Nephron (organoid): Measurements from ENCODE around the gene ATP6V1C2.
"Not testable (repeated sequence)": the region's sequence is repeated elsewhere in the genome, so short reads cannot be mapped to it uniquely, and the experiment has no call there.

Source experiments
- H3K27ac Mint-ChIP-seq, 3 experiments: 2 replicates each; pipeline ENCODE4 v1.8.0; 2020; ENCODE audit warnings: mixed read lengths in 3 of 3, mild to moderate bottlenecking in 2 of 3, moderate library complexity in 1 of 3
- H3K27me3 Mint-ChIP-seq: 2 replicates; pipeline ENCODE4 v1.8.0; 2021; ENCODE audit warnings: low read depth, mild to moderate bottlenecking, moderate library complexity, mixed read lengths
- H3K36me3 Mint-ChIP-seq: 2 replicates; pipeline ENCODE4 v1.8.0; 2020; ENCODE audit warnings: low read depth, mixed read lengths
- H3K4me1 Mint-ChIP-seq: 2 replicates; pipeline ENCODE4 v1.8.0; 2020; ENCODE audit warnings: mixed read lengths
- H3K4me3 Mint-ChIP-seq, 3 experiments: 2 replicates each; pipeline ENCODE4 v1.8.0; 2020; ENCODE audit warnings: mild to moderate bottlenecking in 3 of 3, mixed read lengths in 3 of 3, moderate library complexity in 2 of 3
- H3K9me3 Mint-ChIP-seq: 2 replicates; pipeline ENCODE4 v1.8.0; 2020; ENCODE audit warnings: mixed read lengths
- CTCF ChIP-seq, 3 experiments: fragments of 200-600 bp; sonication (generic); IDR thresholded peaks; one replicate each; pipeline ENCODE4 v1.5.0; 2021; ENCODE audit warnings: antibody characterized with exemption in 3 of 3; ENCODE audit not compliant: unreplicated experiment in 3 of 3

Gene ATP6V1C2

GRCh38 chr2:10796703-10797102, 75.3 kb downstream of the ATP6V1C2 start:
- no peaks in the 10 kb centered on the region for H3K27me3 Mint-ChIP-seq
- H3K9me3 Mint-ChIP-seq, result no peaks in the 10 kb centered on the region
- peaks cover 16% of the 10 kb centered on the region for H3K4me1 Mint-ChIP-seq
- no peak overlapping the region for H3K27ac Mint-ChIP-seq
- no peak for TF ChIP-seq CTCF (IDR thresholded peaks at IDR 0.05; ENCODE audit: unreplicated experiment in 3 of 3)
- H3K36me3 Mint-ChIP-seq, result peaks cover 63% of the 10 kb centered on the region
- no peak overlapping the region for H3K4me3 Mint-ChIP-seq

DNA sequence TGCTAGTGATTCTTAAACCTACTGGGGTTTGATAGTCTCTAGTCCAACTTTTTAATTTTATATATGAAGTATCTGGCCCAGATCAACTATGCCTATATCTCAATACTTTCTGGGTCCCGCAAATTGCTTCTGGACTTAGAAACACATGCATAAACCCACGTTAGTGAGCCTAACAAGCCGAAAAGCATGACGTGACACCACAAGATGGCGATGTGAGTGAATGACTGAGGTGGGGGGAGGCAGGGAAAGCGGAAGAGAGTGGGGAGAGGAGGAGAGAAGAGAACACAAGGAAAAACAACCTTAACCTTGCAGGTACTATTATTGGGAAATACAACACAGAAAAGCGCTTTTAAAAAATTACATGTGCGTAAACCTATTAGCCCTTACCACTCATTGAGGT, 77.4 kb downstream of the ATP6V1C2 start:
- Mint-ChIP-seq H3K9me3 (no peaks in the 10 kb centered on the region), H3K4me1 (peaks cover 11% of the 10 kb centered on the region), H3K36me3 (peaks cover 60% of the 10 kb centered on the region), H3K27ac (peak overlapping the region in 1 of 3 experiments; percentile 23), H3K4me3 (no peak overlapping the region), H3K27me3 (no peaks in the 10 kb centered on the region)
- TF ChIP-seq CTCF (IDR thresholded peaks at IDR 0.05; ENCODE audit: unreplicated experiment in 3 of 3), result no peak

- H3K27me3 Mint-ChIP-seq, result no peaks in the 10 kb centered on the region
- H3K27ac Mint-ChIP-seq, result no peak overlapping the region
- H3K9me3 Mint-ChIP-seq, result no peaks in the 10 kb centered on the region
- no peak overlapping the region for H3K4me3 Mint-ChIP-seq
- peaks cover 11% of the 10 kb centered on the region for H3K4me1 Mint-ChIP-seq
- H3K36me3 Mint-ChIP-seq, result peaks cover 54% of the 10 kb centered on the region
- TF ChIP-seq CTCF (IDR thresholded peaks at IDR 0.05; ENCODE audit: unreplicated experiment in 3 of 3), result no peak
Observed at GRCh38 chr2:10800163-10800562, 78.7 kb downstream of the ATP6V1C2 start.

- Mint-ChIP-seq H3K27me3 (no peaks in the 10 kb centered on the region), H3K36me3 (peaks cover 44% of the 10 kb centered on the region), H3K9me3 (no peaks in the 10 kb centered on the region), H3K4me3 (no peak overlapping the region), H3K4me1 (peaks cover 11% of the 10 kb centered on the region), H3K27ac (peak overlapping the region; percentile 1 to 55 (median 42))
- TF ChIP-seq CTCF (IDR thresholded peaks at IDR 0.05; ENCODE audit: unreplicated experiment in 3 of 3), result no peak
Observed at GRCh38 chr2:10802657-10803056, 81.2 kb downstream of the ATP6V1C2 start.

DNA sequence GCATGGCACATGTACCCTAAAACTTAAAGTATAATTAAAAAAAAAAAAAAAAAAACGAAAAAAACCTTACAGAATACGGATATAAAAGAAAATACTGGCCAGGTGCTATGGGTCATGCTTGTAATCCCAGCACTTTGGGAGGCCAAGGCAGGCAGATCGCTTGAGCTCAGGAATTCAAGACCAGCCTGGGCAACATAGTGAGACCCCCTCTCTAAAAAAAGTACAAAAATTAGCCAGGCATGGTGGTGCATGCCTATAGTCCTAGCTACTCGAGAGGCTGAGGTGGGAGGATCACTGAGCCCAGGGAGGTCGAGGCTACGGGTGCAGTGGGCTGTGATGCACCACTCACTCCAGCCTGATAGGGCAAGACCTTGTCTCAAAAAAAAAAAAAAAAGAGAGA, 84.6 kb downstream of the ATP6V1C2 start:
- Mint-ChIP-seq H3K4me1 (peaks cover 27% of the 10 kb centered on the region), H3K36me3 (peaks cover 38% of the 10 kb centered on the region)
- H3K27me3 Mint-ChIP-seq, H3K4me3 Mint-ChIP-seq, H3K9me3 Mint-ChIP-seq, H3K27ac Mint-ChIP-seq: not testable (repeated sequence)

- peaks cover 32% of the 10 kb centered on the region for H3K4me1 Mint-ChIP-seq
- H3K4me3 Mint-ChIP-seq, result no peak overlapping the region
- H3K27ac Mint-ChIP-seq, result no peak overlapping the region
- no peaks in the 10 kb centered on the region for H3K27me3 Mint-ChIP-seq
- peaks cover 34% of the 10 kb centered on the region for H3K36me3 Mint-ChIP-seq
- no peak for TF ChIP-seq CTCF (IDR thresholded peaks at IDR 0.05; ENCODE audit: unreplicated experiment in 3 of 3)
- H3K9me3 Mint-ChIP-seq, result no peaks in the 10 kb centered on the region
Observed at GRCh38 chr2:10806543-10806942, 85.1 kb downstream of the ATP6V1C2 start.
